GM08714 (cell line): ENCODE data around the gene HFM1.
"Not testable (repeated sequence)": the region's sequence is repeated elsewhere in the genome, so short reads cannot be mapped to it uniquely, and the experiment has no call there.

Source experiments
- H3K4me3 ChIP-seq: fragments of 200-500 bp; sonication (Bioruptor generic); 2 replicates; pipeline ENCODE4 v1.5.1; 2014; ENCODE audit warnings: mild to moderate bottlenecking, low read length, inconsistent platforms
- ZNF274 ChIP-seq: IDR thresholded peaks from 2 replicates; pipeline ENCODE4 v1.6.1; 2012; ENCODE audit warnings: mild to moderate bottlenecking, low read depth, low read length

Gene HFM1

GRCh38 chr1:91400133-91400725 lies 4.4 kb downstream of the HFM1 start:
- H3K4me3 ChIP-seq = no peak overlapping the region
- TF ChIP-seq ZNF274 = no peak

- no peak overlapping the region for H3K4me3 ChIP-seq
- TF ChIP-seq ZNF274 = no peak
Measured at GRCh38 chr1:91398291-91398690, 6.3 kb downstream of the HFM1 start.

GRCh38 chr1:91397605-91398004 lies 7.0 kb downstream of the HFM1 start:
- TF ChIP-seq ZNF274 = no peak
- H3K4me3 ChIP-seq = no peak overlapping the region

DNA sequence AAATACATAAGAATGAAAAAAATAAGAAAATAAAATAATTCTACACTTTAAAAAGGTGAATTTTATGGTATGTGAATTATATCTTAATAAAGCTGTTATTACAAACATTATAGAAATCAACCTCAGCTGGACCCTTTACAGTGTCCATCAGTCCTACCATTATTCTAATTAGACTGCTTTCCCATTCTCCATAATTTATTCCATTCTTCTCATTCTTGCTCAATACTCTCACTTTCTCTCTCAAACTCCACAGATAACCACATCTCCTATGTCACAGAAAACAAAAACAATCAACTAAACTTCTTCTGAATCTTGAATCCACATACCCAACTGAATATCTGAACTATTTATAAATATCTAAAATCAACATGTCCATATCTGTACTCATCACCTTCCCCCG lies 11.6 kb downstream of the HFM1 start:
- TF ChIP-seq ZNF274 = no peak
- H3K4me3 ChIP-seq = no peak overlapping the region

DNA sequence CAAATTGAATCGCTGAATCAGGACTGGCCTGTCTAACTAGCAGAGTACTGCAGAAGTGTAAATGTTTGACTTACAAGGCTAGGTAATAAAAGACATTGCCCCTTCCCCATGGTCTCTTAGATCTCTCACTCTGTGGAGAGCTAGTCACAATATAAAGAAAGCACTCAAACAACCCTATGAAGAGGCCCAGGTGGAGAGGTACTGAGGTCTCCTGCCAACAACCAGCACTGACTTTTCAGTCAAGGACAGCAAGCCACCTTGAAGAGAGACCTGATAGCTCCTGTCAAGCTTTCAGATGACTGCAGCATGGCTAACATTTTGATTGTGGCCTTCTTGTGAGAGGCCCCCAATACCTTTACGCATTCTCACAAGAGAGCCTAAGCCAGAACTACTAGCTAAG lies 18.5 kb downstream of the HFM1 start:
- no peak for TF ChIP-seq ZNF274
- H3K4me3 ChIP-seq = no peak overlapping the region

DNA sequence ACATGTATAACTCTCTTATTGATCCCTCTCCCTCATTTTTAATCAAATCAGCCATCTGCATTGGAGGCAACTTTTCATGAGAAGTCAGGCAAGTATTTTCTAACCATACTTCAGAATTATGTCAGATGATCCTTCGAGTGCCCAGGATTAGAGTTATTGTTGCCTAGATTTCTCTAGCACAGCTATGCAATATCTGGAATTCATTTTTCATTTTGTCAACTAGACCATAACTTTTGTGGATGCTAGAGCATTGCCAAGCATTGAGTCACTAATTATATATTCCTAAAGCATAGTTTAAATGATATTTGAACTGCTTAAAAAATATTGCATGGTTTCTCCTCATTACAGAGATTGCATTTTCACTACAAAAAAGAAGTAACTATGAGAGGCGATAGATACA lies 21.2 kb downstream of the HFM1 start:
- no peak overlapping the region for H3K4me3 ChIP-seq
- TF ChIP-seq ZNF274 = no peak

GRCh38 chr1:91381844-91382243 lies 22.8 kb downstream of the HFM1 start:
- no peak overlapping the region for H3K4me3 ChIP-seq
- no peak for TF ChIP-seq ZNF274

- no peak for TF ChIP-seq ZNF274
- no peak overlapping the region for H3K4me3 ChIP-seq
Measured at GRCh38 chr1:91374086-91374485, 30.6 kb downstream of the HFM1 start.

- not testable (repeated sequence) for H3K4me3 ChIP-seq
Measured at GRCh38 chr1:91372230-91372629, 32.4 kb downstream of the HFM1 start.

DNA sequence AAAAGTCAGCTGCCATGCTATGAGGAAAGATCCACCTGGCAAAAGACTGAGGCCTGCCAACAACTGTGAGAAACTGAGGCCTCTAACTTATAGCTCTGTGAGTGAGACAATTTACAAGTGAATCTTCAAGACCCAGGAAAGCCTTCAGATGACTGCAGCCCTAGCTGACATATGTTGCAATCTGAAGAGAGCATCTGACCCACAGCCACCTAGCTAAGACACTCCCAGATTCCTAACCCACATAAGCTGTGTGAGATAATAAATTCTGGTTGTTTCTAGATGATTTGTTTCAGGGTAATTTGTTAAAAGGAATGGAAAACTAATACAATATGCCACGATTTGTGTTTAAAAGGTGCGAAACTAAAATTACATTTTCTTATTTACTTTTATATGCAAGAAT lies 55.1 kb downstream of the HFM1 start:
- no peak for TF ChIP-seq ZNF274
- no peak overlapping the region for H3K4me3 ChIP-seq

DNA sequence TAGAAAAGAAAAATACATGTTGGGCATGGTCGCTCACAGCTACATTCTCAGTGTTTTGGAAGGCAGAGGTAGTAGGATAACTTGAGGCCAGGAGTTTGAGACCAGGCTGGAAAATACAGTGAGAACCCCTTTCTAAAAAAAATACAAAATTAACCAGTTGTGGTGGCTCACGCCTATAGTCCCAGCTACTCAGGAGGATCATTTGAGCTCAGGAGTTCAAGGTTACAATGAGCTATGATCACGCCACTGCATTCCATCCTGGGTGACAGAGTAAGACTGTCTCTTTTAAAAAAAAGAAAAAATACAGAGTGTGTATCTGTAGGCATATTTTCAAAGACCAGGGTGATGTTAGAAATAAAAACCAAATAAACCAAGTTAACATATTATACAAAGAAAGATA lies 57.8 kb downstream of the HFM1 start:
- no peak for TF ChIP-seq ZNF274
- H3K4me3 ChIP-seq = no peak overlapping the region

DNA sequence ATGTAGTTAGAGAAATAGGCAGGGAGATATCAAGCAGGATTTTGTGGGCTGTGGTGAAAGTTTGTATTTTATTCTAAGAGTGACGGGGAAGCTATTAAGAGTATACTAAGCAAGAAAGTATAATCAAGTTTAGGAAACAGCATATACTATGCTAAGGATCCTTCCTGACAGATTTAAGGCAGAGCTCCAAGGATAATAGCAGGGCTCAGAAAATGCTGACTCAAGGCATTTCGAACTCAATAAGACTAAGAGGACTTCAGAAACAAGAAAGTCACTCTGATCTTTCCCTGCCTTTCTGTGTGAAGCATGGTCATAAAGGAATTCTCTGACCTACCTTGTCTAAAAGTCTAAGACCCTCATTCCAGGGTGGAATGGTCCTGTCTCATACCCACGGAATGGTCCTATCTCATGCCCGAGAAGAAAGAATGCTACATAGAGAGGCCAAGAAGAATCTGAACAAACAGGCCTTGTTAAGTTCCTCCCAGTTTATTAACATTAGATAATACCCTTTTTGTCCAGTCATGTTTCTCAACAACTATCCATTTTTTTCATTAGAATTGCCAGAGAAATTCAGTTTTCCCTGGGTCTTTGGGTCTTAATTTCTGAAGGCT lies 59.1 kb downstream of the HFM1 start:
- H3K4me3 ChIP-seq = no peak overlapping the region
- TF ChIP-seq ZNF274 = no peak

DNA sequence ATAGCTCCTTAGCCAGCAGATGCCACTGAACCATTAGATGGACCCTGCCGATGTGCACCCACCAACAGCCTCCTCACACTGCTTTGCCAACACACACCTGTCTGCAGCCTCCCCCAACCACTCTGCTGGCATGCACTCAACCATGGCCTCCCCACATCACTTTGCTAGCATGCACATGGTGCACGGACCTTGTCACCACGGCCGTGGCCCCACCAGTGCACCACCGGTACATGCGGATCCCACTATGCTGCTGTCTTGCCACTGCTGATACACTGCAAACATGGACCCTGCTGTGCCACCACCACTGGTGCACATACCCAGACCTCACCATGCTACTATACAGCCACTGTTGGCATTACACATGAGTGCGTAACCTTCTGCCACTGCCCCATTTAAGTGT lies 66.1 kb downstream of the HFM1 start:
- TF ChIP-seq ZNF274 = no peak
- H3K4me3 ChIP-seq = no peak overlapping the region

DNA sequence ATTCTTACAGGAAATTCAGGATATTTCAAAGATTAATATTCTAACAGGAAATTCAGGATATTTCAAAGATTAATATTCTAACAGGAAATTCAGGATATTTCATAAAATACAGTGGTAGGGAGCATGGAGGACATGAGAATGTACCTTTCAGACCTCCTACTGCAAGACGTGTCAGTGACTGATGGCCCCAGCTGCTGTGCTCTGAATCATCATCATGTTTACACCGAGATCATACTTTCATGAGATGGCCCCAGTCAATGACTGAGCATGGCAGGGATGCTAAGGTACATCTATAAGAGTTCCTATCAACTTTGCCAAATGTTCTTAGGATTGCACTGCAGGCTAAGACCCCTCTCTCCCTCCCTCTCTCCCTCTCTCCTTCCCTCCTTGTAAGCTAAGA lies 69.0 kb downstream of the HFM1 start:
- H3K4me3 ChIP-seq = no peak overlapping the region
- TF ChIP-seq ZNF274 = no peak

- no peak for TF ChIP-seq ZNF274
- no peak overlapping the region for H3K4me3 ChIP-seq
Measured at GRCh38 chr1:91334856-91335255, 69.8 kb downstream of the HFM1 start.

DNA sequence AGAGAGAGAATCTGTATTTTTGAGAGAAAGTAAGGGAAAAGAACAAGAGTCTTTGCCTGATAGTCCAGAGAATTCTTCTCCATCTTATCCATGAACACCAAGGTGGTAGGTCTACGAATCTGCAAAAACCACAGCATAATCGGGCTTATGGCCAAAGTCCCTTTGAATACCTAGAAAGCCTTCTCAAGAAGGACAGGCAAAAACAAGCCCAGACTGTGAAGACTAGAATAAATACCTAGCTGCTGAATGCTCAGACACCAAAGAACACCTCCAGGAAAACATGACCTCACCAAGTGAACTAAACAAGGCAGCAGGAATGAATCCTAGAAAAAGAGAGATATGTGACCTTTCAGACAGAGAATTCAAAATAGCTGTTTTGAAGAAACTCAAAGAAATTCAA lies 79.2 kb downstream of the HFM1 start:
- no peak for TF ChIP-seq ZNF274

GRCh38 chr1:91314643-91315042 lies 90.0 kb downstream of the HFM1 start:
- no peak overlapping the region for H3K4me3 ChIP-seq
- TF ChIP-seq ZNF274 = no peak

More for the DNA sequence above, 79.2 kb downstream of the HFM1 start:
- no peak overlapping the region for H3K4me3 ChIP-seq
